Myometrial cell (primary cell): ENCODE data around the gene IRX6. TPM values are rescaled to one million over a fixed set of nuclear protein-coding genes. Genes with fewer than 3 reads are reported as not detected.

ENCODE experiments used
- total RNA-seq: library from RNA; depleted of rRNA; stranded (reverse); fragments of >200 nt; gene quantifications from 2 replicates; pipeline ENCODE4 v1.2.3, GENCODE V29; 2015

IRX6 gene
- total RNA-seq: not detected in 2 replicates

GRCh38 chr16:55323637-55324271 is at the start of gene IRX6:
Gene IRX6, plus strand, starts transcription at chr16:55324203. Its CDS starts 889 bp downstream, at chr16:55325092.

Other genes with a start within 250 kb of the IRX6 start
- 147 and 154 TPM in 2 replicates for gene MMP2, start 155.0 kb downstream of the IRX6 start, total RNA-seq
- gene LPCAT2, start 184.9 kb downstream of the IRX6 start, total RNA-seq: 8.1 and 12.6 TPM in 2 replicates
- gene CAPNS2, start 242.5 kb downstream of the IRX6 start, total RNA-seq: not detected in 2 replicates